Activated naive CD4-positive, alpha-beta T cell (primary cell): ENCODE measurements around the gene PAM.
A peak's percentile ranks its signal among the peaks of the same experiment; 100 is the strongest.

Experiments used
- DNase-seq, 4 experiments: peaks; one replicate each; lab custom pipeline; 2025; lab: John Stamatoyannopoulos, UW

Gene PAM

DNA sequence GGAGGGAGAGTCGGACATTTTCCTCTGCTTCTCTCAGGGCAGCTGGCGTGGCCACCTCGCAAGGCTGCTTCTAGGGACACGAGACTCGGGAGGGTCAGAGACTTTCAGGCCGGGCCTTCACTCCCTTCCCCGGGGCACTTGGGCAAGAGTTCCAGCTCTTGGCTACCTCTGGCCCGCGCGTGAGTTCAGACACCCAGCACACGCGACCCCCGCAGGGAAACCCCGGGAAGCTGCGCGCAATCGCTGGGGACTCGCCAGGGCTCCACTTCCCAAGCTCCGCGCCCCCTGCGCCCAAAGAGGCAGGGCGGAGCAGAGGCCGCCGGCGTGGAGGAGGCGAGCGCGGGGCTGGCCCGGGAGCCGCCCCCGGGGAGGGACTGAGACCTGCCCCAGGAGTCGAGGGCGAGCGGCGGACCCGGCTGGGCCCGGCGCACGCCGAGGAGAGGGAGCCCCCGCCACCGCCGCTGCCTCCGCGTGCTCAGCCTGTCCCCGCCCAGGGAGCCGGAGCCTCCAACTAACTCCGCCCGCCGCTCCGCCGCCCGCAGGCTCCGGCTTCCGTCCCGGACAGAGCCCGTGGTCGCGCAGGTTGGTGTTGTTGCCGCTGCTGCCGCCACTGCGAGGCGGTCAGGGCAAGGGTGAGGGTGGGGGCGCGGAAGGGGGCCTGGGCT, at the start of gene PAM:
TSS of gene PAM (plus strand) at position 539 of the 665 bp plus-strand sequence. CDS start 110,891 bp downstream, outside the sequence.
- peak; percentile 19 to 60 (median 31) for DNase-seq

DNA sequence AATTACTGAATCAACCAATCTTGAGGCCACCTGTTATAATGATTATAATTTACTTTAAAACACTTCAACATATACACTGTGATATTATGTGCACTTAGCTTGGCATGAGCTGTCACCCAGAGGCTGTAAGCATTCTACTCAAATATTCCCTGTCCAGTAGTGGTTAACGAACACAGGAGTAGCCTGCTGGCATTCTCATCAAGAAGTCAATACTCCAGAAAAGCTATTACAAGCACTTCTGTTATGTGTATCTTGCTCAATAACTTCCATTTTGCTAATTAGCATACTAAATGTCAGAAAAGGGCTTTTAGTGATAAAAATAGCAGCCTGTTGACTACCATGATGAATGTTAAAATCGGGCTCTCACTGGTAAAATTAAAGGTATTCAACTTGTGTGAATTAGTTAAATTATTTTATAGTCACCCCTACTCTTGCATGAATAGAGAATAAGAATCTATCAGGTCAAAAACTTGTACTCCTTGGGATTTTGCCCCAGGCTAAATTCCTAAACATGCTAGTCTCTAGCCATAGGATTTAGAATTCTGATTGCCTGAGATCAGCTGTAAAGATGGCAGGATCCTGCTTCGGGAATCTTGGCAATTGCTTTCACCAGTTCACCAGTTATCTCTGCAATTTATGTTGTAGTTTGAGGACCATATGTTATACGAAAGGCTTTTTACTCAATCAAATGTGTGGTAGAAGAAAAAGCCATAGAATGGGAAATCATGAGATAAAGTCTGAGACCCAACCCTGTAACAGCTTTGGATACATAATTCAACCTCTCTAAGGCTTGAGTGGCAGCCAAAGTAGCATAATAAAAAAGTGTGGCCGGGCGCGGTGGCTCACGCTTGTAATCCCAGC, 43.4 kb upstream of the PAM start:
- no peak for DNase-seq

DNA sequence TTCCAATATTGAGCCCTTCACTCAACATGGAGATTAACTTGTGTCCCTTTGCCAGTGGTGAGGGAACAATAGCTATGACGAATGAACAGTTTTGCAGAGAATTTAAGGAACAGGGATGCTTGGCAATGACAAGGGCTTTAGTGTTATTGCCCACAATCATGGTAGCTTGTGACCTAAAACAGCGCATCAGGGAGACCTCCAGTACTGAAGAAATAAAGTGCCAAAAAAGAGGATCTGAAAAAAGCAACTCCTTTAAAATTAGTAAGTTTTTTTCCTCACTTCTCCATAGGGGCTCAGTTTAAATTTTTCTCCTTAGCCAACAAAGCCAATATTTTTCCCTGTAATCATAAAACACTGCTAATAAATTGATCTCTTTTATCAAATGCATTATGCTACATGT, 41.8 kb upstream of the PAM start:
- no peak for DNase-seq

DNA sequence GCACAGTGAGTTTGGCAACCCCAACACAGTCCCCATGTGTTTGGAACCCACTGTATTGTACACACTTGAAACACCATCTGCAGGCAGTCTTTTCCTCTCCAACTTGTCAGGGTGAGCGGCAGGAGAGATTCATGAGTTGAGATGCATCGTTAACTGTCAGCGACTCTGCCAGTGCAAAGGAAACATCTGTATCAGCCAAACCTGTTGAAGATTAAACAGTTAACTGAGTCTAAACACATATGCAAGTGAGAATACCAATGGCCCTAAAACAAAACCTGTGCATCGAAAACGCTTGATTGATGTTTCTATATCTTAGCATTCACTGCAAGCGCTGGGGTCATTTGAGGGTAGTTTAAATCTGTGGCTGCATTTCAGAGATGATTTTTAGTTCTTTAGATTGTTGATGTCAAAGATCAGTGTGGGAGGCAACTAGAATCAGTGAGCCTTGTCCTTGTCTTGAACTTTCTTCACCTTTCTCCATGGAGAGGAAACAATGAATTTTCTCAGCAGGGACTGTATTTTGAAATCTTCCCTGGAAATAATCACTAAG, 41.3 kb upstream of the PAM start:
- no peak for DNase-seq

DNA sequence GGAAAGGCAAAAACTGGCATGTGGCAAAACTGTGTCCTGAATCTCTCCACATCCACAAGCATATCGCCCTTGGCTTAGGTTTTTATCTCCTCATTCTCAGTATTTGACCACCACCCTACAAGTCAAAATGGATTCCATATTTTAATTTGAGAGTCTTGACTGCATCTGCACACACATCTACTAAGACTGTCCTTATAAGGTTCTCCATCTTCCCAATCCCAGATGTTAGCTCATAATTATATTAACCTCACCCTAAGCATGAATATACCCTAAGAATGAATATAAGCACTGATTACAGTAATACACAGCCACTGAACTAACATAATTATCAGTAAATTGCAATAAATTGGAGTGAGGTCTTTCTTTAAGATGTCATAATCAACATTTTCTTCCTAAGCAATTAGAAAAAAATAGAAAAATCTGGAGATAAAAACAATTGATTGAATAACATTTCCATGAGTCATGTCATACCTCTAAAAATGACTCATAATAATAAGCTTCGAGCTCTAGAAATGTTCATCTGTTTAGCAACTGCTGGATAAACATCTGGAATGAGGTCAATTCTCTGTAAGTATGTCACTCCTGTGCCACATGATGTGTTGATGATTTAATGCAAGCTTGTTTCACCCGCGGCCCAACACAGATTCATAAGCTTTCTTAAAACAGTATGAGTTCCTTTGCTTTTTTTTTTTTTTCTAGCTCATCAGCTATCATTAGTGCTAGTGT, 39.9 kb upstream of the PAM start:
- DNase-seq = no peak

DNA sequence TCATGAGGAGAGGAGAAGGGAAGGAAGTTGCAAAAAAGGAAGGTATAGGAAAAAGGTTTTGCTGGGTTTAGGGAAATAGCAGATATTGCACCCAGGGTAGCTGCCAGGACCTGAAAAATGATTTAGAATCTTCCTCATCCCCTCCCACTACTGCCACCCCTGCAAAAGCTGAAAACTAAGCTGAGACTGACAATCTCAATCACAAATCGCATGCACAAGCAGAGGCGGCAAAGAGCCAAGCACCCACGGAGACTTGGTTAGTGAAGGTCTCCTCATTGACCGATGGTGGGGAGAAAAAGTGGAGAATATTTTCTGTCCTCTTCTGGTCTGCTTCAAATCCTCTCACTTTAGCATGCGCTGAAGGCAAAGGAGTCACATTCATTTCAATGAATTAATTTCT, 39.1 kb upstream of the PAM start:
- no peak for DNase-seq

DNA sequence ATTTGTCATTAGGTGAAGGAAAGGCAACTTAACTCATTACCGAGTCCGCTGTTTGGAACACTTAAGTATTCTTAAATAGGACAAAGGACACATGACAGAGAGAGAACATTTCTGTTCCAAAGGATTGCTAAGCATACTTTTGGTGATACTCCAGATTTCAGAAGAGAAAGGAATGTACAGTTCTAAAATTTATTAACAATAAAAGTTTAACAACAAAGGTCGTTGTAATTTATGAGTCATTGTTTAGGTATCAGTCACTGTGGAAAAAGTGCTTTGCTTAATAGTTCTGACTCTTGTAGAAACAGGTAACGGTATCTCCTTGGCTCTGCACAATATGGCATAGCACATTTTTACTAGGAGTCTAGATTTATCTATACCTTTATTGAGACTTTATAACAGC, 36.3 kb upstream of the PAM start:
- no peak for DNase-seq

DNA sequence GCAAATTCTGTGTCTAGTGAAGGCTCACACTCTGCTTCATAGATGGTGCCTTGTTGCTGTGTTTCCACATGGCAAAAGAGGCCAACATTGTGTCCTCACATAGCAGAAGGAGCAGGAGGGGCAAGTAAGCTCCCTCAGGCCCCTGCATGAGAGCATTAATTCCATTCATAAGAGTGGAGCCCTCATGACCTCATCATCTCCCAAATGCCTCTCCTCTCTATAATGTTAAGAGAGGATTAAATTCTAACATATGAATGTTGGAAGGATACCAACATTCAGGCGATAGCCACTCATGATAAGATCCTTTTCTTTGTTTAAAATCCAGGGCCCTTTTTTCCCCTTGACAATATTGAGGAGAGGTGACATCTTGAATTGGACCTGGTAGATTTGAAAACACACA, 35.2 kb upstream of the PAM start:
- no peak for DNase-seq

DNA sequence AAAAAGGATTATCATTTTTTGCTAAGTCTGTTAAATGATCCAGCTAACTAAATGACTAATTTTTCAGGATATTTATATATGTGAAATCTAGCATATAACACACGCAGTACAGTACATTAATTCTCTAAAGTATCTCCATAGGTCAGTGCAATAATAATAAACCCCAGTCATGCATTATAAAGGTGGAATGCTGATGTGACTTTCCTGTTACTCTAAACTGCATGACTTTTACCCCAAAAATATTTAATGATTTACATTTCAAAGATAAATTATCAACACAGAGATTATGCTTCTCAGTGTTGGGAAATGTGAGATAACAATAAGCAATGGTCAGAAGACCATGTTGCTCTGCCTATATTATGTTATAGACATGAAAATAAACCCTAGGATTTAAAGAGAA, 34.1 kb upstream of the PAM start:
- DNase-seq = no peak

DNA sequence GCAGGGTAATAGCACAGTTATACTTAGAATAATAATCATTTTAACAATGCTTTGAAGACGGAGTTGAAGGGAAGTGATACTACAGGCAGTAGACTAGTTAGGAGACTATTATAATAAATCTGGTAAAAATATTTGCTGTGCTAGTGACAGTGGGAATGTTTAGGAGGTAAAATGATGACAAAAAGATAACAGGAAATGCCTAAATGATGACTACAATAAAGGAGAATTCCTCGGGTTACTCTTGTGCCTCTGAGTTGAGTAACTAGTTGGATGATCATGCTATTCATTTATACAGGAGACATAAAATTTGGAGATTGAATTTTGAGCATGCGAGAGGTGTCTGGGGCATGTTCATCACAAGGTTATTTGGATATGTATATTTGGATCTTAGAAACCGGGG, 32.2 kb upstream of the PAM start:
- DNase-seq = no peak

DNA sequence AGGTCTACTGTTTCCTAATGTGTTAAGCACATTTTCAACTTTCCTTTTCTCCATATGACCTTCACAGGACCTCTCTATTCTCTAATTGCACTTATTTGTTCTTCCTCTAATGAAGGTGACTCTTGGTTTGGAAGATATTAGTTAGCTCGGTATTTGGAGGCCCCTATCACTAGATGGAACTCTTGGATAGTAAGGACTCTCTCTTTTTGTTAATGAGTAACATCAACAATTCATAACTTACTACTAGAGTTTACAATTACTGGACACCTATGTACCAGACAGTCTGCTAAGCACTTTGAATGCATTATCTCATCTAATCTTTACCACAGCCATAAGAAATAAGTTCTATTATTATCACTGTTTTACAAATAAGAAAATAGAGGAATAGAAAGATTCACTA, 23.4 kb upstream of the PAM start:
- no peak for DNase-seq

DNA sequence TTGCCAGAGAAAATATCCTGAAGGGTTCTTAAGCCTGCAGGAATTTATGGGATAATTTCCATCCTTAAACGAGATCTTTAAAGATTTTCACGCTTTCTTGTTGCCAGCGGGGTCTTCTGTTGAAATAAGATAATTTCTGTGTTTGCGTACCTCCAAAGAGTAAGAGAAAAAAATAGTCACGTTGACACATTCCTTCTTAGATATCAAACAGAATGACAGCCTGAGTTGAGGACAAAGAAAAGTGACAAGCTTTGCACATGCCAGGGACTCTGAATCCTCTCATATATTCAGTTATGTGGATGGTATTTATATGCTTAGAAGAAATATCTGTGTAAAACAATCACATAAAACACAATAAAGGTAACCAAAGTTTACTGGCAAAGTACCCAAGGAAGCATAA, 21.6 kb upstream of the PAM start:
- no peak for DNase-seq

DNA sequence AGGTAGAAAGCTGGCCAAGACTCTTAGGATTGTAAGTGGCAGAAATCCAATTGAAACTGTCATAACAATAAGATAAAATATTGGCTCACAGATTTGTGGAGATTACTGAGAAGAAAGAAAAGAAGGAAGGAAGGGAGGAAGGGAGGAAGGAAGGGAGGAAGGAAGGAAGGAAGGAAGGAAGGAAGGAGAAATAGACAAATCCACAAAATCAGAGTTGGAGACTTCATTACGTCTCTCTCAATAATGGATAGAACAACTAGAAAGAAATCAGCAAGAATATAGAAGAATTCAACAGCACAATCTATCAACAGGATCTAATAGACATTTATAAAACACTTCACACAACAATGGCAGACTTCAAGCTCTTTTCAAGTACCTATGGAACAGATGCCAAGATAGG, 17.9 kb upstream of the PAM start:
- DNase-seq = no peak

DNA sequence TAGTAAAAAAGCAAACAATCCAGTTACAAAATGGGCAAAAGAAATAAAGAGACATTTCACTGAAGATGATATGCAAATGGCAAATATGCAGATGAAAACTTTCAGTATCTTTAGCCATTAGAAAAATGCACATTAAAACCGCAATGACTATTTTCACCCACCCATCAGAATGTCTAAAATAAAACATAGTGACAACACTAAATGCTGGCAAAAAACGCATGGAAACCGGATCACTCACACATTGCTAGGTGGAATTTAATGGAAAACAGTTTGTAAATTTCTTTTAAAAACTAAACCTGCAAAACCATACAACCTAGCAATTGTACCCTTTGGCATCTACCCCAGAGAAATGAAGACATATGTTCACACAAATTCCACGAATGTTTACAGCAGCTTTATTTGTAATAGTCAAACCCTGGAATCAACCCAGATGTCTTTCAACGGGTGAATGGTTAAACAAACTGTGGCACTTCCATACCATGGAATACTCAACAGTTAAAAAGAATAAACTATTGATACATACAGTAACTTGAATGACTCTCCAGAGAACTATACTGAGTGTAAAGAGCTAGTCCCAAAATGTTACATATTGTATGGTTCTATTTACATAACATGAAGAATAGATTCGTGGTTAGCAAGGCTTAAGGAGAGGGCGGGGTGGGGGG, 17.2 kb upstream of the PAM start:
- DNase-seq = no peak

DNA sequence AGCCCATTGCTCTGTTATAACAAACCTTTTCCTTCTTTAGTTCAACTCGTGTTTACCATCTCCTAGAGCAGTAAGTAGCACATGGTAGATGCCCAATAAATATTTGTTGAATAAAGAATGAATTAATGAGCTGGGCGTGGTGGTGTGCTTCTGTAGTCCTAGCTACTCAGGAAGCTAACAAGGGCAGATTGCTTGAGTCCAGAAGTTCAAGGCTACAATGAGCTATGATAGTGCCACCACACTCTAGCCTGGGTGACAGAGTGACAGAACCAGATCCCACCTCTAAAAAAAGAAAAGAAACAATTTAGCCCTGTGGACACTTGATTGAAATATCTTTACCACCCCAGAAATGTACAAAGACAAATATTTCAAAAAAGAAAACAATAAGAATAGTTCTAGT, 14.6 kb upstream of the PAM start:
- no peak for DNase-seq

DNA sequence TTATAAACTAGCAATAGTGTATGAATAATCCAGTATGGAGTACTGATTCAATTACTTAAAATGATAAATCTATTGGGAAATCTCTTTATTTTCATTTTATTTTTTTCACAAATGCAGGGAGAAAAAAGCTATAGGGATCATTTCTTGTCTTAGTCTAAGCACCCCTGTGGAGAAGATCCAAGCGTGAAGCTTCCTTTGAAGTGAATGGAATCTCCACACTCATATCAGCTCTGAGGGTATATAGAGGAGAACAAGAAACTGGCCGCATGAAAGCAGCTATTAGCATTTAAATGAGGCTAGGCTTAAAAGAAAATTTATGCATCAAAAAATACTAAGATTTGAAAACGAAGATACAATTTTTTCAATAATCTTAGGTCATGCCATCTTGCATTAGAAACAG, 12.9 kb upstream of the PAM start:
- no peak for DNase-seq

DNA sequence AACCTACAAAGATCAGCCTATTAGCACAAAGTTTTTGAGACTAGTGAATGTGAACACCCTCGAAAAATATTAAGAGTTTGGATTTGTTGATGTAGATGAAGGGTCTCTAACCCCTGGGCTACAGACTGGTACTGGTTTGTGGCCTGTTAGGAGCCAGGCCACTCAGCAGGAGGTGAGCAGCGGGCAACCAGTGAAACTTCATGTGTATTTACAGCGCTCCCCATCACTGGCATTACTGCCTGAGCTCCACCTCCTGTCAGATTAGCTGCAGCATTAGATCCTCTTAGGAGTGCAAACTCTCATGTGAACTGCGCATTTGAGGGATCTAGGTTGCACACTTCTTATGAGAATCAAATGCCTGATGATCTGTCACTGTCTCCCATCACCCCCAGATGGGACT, 11.2 kb upstream of the PAM start:
- DNase-seq = no peak

DNA sequence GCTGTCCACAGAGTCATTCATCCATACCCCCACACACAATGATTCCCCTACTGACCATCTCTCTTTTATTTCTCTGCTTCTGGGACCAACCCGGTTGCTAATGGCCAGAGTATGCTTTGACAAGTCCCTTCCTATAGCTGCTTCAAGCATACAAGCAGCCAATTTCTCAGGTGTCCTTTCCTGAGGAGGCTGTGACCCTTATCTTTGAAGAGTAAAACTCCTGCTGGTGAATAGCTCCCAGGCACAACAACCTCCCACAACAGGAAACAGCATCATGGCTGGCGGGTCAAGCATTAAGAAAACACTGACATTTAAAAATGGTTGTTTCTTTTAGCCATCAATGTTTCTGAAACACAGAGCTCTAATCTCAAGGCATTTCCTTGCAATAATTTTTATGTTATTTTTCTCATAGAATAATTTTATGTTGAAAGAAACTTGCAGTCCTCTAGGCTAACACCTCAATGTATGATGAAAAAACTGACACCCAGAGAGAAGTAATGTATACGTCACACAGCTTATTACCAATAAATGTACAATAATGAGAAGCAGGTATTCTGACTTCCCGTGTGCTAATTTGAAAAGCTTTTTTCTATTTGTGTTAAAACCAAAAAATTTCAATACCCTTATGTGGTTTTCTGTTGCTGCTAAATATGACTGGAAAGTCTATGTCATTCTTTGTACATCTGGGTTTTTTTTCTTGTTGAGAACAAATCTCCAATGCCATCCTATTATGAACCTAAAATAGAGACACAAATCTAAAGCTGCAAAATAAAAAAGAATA, 7.5 kb upstream of the PAM start:
- no peak for DNase-seq

DNA sequence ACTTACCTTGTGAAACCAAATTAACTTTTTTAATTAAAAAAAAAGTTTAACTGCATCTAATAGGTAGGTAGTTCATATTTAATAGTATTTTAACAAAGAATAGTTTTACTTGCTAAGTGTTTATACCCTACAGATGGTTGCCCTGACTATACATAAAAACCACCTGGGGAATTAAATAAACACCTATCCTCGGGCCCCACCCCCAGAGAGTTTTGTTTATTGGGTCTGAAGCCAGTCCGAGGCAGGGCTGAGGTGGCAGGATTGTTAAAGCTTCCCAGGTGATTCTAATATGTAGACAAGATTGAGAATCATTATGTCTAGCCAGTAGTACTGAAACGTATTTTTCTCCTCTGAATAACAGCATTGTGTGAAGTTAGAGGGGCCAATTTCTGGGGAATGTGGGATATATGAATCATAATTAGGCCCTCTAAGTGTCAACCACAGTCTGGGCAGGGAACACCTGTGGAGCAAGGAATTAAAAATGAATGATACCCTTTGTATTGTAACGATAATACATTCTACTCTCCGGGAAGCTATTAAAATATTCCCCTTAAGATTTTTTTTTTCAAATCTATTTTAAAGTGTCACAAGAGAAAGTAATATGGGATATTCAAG, 5.6 kb upstream of the PAM start:
- no peak for DNase-seq

DNA sequence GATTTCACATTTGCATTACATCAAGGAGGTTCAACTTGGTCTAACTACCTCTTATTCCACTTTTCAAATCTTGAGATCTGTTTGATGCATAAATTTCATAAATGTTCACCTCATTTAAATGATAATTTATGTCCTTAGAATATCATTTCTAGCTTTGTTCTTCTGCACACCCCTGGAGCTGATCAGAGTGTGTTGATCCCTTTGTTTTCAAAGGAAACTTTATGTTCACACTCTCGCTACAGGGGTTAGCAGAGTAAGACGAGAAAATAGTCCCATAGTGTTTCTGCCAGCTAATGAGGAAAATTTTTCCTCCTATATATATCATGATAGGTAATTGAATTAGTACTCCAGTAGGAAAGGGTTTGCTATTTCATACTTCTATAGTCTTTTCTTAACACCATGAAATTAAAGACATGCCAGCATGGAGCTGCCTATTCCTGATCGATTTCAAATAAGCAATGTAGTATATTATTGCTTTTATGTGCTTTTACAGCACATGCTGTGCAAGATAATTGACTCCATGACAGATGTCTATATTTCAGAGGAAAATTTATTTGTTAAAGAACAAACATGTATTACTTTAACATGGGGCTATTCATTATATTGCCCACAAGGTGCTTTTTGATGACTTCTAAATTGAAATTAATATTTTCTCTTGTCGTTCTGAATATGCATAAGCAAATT, 4.8 kb upstream of the PAM start:
- no peak for DNase-seq
